GM13976 (cell line): ENCODE results near the gene SH3GL1.

Source experiments
- DNase-seq: peaks from one replicate; pipeline ENCODE4 v3.0.0; 2012; ENCODE audit warnings: low spot score
- CTCF ChIP-seq: IDR thresholded peaks from 2 replicates; pipeline ENCODE4 v1.5.1; 2012; ENCODE audit warnings: borderline replicate concordance, mild to moderate bottlenecking; ENCODE audit not compliant: insufficient read depth; ENCODE audit errors: extremely low read depth, missing control alignments, control extremely low read depth
- in situ Hi-C: fragments of 300-500 bp; cut with MboI; formaldehyde crosslinking; loops from one replicate; pipeline ENCODE4 v1.12.0; 2022; ENCODE audit warnings: low sequenced_read_pairs, mixed read lengths, inconsistent platforms; ENCODE audit not compliant: unreplicated experiment

The SH3GL1 gene

GRCh38 chr19:4446704-4447200 lies 46.4 kb upstream of the SH3GL1 start:
- no peak for TF ChIP-seq CTCF
- in situ Hi-C loops: no loop called here
- no peak for DNase-seq

- no peak for DNase-seq
- in situ Hi-C loops: no loop called here
- TF ChIP-seq CTCF: no peak
Measured at GRCh38 chr19:4445963-4446703, 45.8 kb upstream of the SH3GL1 start.

- in situ Hi-C loops: no loop called here
- TF ChIP-seq CTCF: no peak
- no peak for DNase-seq
Measured at GRCh38 chr19:4444765-4445741, 44.7 kb upstream of the SH3GL1 start.

- DNase-seq: no peak
- in situ Hi-C loops: no loop called here
- TF ChIP-seq CTCF: no peak
Measured at GRCh38 chr19:4443966-4444764, 43.8 kb upstream of the SH3GL1 start.

- in situ Hi-C loops: no loop called here
- no peak for TF ChIP-seq CTCF
- DNase-seq: no peak
Measured at GRCh38 chr19:4443188-4443587, 42.8 kb upstream of the SH3GL1 start.

- TF ChIP-seq CTCF: no peak
- in situ Hi-C loops: no loop called here
- DNase-seq: no peak
Measured at GRCh38 chr19:4442819-4443146, 42.4 kb upstream of the SH3GL1 start.
